ENCODE measurements around the gene PAOX. TPM values are rescaled to one million over a fixed set of nuclear protein-coding genes. Genes with fewer than 3 reads are reported as not detected.

PAOX gene
- total RNA-seq, 1 donor: 1.9 TPM

GRCh38 chr10:133356549-133357284 is 22.3 kb upstream of the PAOX start:
- Histone ChIP-seq H3K4me3 (ENCODE audit: low read length) (peak overlapping the region; percentile 50), H3K4me1 (ENCODE audit: insufficient read depth, low read length) (peaks cover 13% of the 10 kb centered on the region), H3K9me3 (ENCODE audit: low read depth, low read length) (no peaks in the 10 kb centered on the region), H3K27me3 (ENCODE audit: insufficient read depth, low read length) (no peaks in the 10 kb centered on the region)

GRCh38 chr10:133357285-133358161 is 21.5 kb upstream of the PAOX start, which contains the start of gene FUOM:
Gene FUOM, minus strand, starts transcription at chr10:133358019. Its CDS starts 12 bp downstream, at chr10:133358007.
- H3K9me3 ChIP-seq (ENCODE audit: low read depth, low read length): no peaks in the 10 kb centered on the region
- H3K4me3 ChIP-seq (ENCODE audit: low read length): peak within 1 kb of the TSS; percentile 50
- peaks cover 13% of the 10 kb centered on the region for H3K4me1 ChIP-seq (ENCODE audit: insufficient read depth, low read length)
- no peaks in the 10 kb centered on the region for H3K27me3 ChIP-seq (ENCODE audit: insufficient read depth, low read length)

- Histone ChIP-seq H3K4me1 (ENCODE audit: insufficient read depth, low read length) (peaks cover 13% of the 10 kb centered on the region), H3K4me3 (ENCODE audit: low read length) (no peak overlapping the region), H3K9me3 (ENCODE audit: low read depth, low read length) (no peaks in the 10 kb centered on the region), H3K27me3 (ENCODE audit: insufficient read depth, low read length) (no peaks in the 10 kb centered on the region)
Measured at GRCh38 chr10:133358162-133358924, 20.7 kb upstream of the PAOX start.

GRCh38 chr10:133358925-133359310 is 20.1 kb upstream of the PAOX start:
- H3K4me3 ChIP-seq (ENCODE audit: low read length): no peak overlapping the region
- H3K27me3 ChIP-seq (ENCODE audit: insufficient read depth, low read length): no peaks in the 10 kb centered on the region
- H3K9me3 ChIP-seq (ENCODE audit: low read depth, low read length): no peaks in the 10 kb centered on the region
- peaks cover 13% of the 10 kb centered on the region for H3K4me1 ChIP-seq (ENCODE audit: insufficient read depth, low read length)

- Histone ChIP-seq H3K4me1 (ENCODE audit: insufficient read depth, low read length) (peaks cover 13% of the 10 kb centered on the region), H3K27me3 (ENCODE audit: insufficient read depth, low read length) (no peaks in the 10 kb centered on the region), H3K9me3 (ENCODE audit: low read depth, low read length) (no peaks in the 10 kb centered on the region), H3K4me3 (ENCODE audit: low read length) (no peak overlapping the region)
Measured at GRCh38 chr10:133359554-133359971, 19.5 kb upstream of the PAOX start.

- Histone ChIP-seq H3K4me3 (ENCODE audit: low read length) (no peak overlapping the region), H3K4me1 (ENCODE audit: insufficient read depth, low read length) (peaks cover 13% of the 10 kb centered on the region), H3K9me3 (ENCODE audit: low read depth, low read length) (no peaks in the 10 kb centered on the region), H3K27me3 (ENCODE audit: insufficient read depth, low read length) (no peaks in the 10 kb centered on the region)
Measured at GRCh38 chr10:133359972-133360610, 19.0 kb upstream of the PAOX start.

- H3K4me3 ChIP-seq (ENCODE audit: low read length): no peak overlapping the region
- H3K9me3 ChIP-seq (ENCODE audit: low read depth, low read length): no peaks in the 10 kb centered on the region
- H3K27me3 ChIP-seq (ENCODE audit: insufficient read depth, low read length): no peaks in the 10 kb centered on the region
- H3K4me1 ChIP-seq (ENCODE audit: insufficient read depth, low read length): peaks cover 12% of the 10 kb centered on the region
Measured at GRCh38 chr10:133361227-133361626, 17.8 kb upstream of the PAOX start.

GRCh38 chr10:133361773-133362441 is 17.2 kb upstream of the PAOX start:
- peaks cover 5% of the 10 kb centered on the region for H3K4me1 ChIP-seq (ENCODE audit: insufficient read depth, low read length)
- no peaks in the 10 kb centered on the region for H3K27me3 ChIP-seq (ENCODE audit: insufficient read depth, low read length)
- H3K4me3 ChIP-seq (ENCODE audit: low read length): no peak overlapping the region
- H3K9me3 ChIP-seq (ENCODE audit: low read depth, low read length): no peaks in the 10 kb centered on the region

- H3K4me3 ChIP-seq (ENCODE audit: low read length): no peak overlapping the region
- no peaks in the 10 kb centered on the region for H3K27me3 ChIP-seq (ENCODE audit: insufficient read depth, low read length)
- H3K4me1 ChIP-seq (ENCODE audit: insufficient read depth, low read length): no peaks in the 10 kb centered on the region
- no peaks in the 10 kb centered on the region for H3K9me3 ChIP-seq (ENCODE audit: low read depth, low read length)
Measured at GRCh38 chr10:133362846-133363245, 16.2 kb upstream of the PAOX start.

- Histone ChIP-seq H3K9me3 (ENCODE audit: low read depth, low read length) (no peaks in the 10 kb centered on the region), H3K27me3 (ENCODE audit: insufficient read depth, low read length) (no peaks in the 10 kb centered on the region), H3K4me3 (ENCODE audit: low read length) (no peak overlapping the region), H3K4me1 (ENCODE audit: insufficient read depth, low read length) (no peaks in the 10 kb centered on the region)
Measured at GRCh38 chr10:133364645-133365431, 14.2 kb upstream of the PAOX start.

GRCh38 chr10:133365461-133366129 is 13.5 kb upstream of the PAOX start:
- Histone ChIP-seq H3K27me3 (ENCODE audit: insufficient read depth, low read length) (no peaks in the 10 kb centered on the region), H3K4me3 (ENCODE audit: low read length) (no peak overlapping the region), H3K4me1 (ENCODE audit: insufficient read depth, low read length) (no peaks in the 10 kb centered on the region), H3K9me3 (ENCODE audit: low read depth, low read length) (no peaks in the 10 kb centered on the region)

GRCh38 chr10:133366130-133366478 is 13.0 kb upstream of the PAOX start:
- Histone ChIP-seq H3K4me1 (ENCODE audit: insufficient read depth, low read length) (no peaks in the 10 kb centered on the region), H3K9me3 (ENCODE audit: low read depth, low read length) (no peaks in the 10 kb centered on the region), H3K27me3 (ENCODE audit: insufficient read depth, low read length) (no peaks in the 10 kb centered on the region), H3K4me3 (ENCODE audit: low read length) (no peak overlapping the region)

GRCh38 chr10:133366751-133367150 is 12.3 kb upstream of the PAOX start:
- Histone ChIP-seq H3K4me1 (ENCODE audit: insufficient read depth, low read length) (no peaks in the 10 kb centered on the region), H3K9me3 (ENCODE audit: low read depth, low read length) (no peaks in the 10 kb centered on the region), H3K27me3 (ENCODE audit: insufficient read depth, low read length) (no peaks in the 10 kb centered on the region), H3K4me3 (ENCODE audit: low read length) (no peak overlapping the region)

Measured in mononuclear cell (primary cell).